ENCODE results near the gene IRS4.
A peak's percentile ranks its signal among the peaks of the same experiment; 100 is the strongest.

Gene IRS4

DNA sequence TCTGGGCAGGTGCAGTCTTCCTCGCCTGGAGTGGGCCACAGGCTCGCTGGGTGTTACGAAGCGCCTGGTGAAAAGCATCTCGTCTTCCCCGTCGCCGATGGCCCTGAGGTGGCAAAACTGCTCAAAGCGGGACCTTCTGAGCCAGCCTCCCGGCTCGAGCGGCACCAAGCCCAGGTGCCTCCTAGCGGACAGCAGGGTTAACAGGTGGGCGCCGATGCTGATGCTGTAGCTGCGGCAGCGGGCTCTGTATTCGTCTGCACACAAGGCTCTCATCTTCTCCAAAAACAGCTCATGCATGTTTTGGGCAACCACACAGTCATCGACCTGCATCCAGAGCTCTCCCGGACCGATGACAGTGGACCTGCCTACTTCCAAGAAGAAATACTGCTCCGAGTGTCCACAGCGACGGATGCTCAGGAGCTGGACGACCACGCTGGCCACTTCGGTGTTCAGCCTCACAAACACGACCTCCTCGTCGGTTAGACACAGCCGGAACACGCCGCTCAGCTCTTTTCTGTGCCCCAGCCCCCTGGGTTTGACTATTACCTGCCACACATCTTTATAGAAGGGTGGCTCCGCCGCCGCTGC lies 1.2 kb downstream of the IRS4 start (continued):
- TF ChIP-seq, protein P1, sequence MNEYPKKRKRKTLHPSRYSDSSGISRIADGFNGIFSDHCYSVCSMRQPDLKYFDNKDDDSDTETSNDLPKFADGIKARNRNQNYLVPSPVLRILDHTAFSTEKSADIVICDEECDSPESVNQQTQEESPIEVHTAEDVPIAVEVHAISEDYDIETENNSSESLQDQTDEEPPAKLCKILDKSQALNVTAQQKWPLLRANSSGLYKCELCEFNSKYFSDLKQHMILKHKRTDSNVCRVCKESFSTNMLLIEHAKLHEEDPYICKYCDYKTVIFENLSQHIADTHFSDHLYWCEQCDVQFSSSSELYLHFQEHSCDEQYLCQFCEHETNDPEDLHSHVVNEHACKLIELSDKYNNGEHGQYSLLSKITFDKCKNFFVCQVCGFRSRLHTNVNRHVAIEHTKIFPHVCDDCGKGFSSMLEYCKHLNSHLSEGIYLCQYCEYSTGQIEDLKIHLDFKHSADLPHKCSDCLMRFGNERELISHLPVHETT (tag by site-specific recombination; IDR thresholded peaks at IDR 0.05), result no peak
- TF ChIP-seq ZBTB17 (tag by site-specific recombination; IDR thresholded peaks at IDR 0.05) (peak; percentile 47; the same call in 1 of the 2 replicates), SCRT2 (tag by site-specific recombination; IDR thresholded peaks at IDR 0.05) (peak; percentile 95), SCRT1 (tag by site-specific recombination; IDR thresholded peaks at IDR 0.05; ENCODE audit: borderline replicate concordance) (peak; percentile 19; the same call in 1 of the 2 replicates)
- TF ChIP-seq, protein P2, sequence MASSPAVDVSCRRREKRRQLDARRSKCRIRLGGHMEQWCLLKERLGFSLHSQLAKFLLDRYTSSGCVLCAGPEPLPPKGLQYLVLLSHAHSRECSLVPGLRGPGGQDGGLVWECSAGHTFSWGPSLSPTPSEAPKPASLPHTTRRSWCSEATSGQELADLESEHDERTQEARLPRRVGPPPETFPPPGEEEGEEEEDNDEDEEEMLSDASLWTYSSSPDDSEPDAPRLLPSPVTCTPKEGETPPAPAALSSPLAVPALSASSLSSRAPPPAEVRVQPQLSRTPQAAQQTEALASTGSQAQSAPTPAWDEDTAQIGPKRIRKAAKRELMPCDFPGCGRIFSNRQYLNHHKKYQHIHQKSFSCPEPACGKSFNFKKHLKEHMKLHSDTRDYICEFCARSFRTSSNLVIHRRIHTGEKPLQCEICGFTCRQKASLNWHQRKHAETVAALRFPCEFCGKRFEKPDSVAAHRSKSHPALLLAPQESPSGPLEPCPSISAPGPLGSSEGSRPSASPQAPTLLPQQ (tag by site-specific recombination; IDR thresholded peaks at IDR 0.05), result no peak
- TF ChIP-seq, protein P3, sequence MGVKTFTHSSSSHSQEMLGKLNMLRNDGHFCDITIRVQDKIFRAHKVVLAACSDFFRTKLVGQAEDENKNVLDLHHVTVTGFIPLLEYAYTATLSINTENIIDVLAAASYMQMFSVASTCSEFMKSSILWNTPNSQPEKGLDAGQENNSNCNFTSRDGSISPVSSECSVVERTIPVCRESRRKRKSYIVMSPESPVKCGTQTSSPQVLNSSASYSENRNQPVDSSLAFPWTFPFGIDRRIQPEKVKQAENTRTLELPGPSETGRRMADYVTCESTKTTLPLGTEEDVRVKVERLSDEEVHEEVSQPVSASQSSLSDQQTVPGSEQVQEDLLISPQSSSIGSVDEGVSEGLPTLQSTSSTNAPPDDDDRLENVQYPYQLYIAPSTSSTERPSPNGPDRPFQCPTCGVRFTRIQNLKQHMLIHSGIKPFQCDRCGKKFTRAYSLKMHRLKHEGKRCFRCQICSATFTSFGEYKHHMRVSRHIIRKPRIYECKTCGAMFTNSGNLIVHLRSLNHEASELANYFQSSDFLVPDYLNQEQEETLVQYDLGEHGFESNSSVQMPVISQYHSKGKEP (tag by site-specific recombination; IDR thresholded peaks at IDR 0.05), result no peak

DNA sequence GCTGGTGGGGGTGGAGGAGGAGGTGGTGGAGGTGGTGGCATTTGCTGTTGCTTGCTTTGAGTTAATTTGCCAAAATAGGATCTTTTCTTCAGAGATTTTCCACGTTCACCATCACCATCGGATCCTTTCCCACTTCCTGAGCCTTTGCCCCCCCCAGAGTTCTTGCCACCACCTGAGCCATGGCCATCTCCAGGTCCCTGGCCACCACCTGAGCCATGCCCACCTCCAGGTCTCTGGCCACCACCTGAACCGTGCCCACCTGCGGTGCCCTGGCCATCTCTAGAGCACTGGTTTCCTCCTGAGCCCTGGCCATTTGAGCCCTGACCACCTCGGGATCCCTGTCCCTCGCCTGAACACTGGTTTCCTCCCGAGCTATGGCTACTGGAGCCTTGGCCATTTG lies 1.9 kb downstream of the IRS4 start:
- ChIA-PET POLR2A (no interaction called here), CTCF (no interaction called here)
- peak overlapping the region; percentile 0; the same call in 1 of the 2 replicates for H3K4me3 ChIP-seq (ENCODE audit: low read depth, low read length)

More for the DNA sequence above, 1.9 kb downstream of the IRS4 start:
- no peaks in the 10 kb centered on the region for H3K9me3 ChIP-seq (ENCODE audit: control insufficient read depth, insufficient read depth, low read depth, low read length)
- H3K4me1 ChIP-seq (ENCODE audit: control insufficient read depth, insufficient read depth, low read length), result no peaks in the 10 kb centered on the region
- peaks cover 10 to 50% of the 10 kb centered on the region in 2 experiments; a peak in 2 of 3 replicates for H3K36me3 ChIP-seq (ENCODE audit: control insufficient read depth in 2 of 2, insufficient read depth in 1 of 2, low read length in 2 of 2)
- H3K27ac ChIP-seq (ENCODE audit: extremely low read depth, low read depth, low read length), result peak overlapping the region; percentile 90
- TF ChIP-seq ZNF16 (tag by site-specific recombination; IDR thresholded peaks at IDR 0.05; ENCODE audit: low read depth) (no peak), ZNF221 (tag by site-specific recombination; IDR thresholded peaks at IDR 0.05; ENCODE audit: borderline replicate concordance) (no peak), ZBTB17 (tag by site-specific recombination; IDR thresholded peaks at IDR 0.05) (no peak), ZNF624 (tag by site-specific recombination; IDR thresholded peaks at IDR 0.05) (no peak), ZSCAN16 (tag by site-specific recombination; IDR thresholded peaks at IDR 0.05) (no peak), ZNF341 (tag by site-specific recombination; IDR thresholded peaks at IDR 0.05; ENCODE audit: low read depth) (no peak), OVOL3 (tag by site-specific recombination; IDR thresholded peaks at IDR 0.05) (no peak), ZNF664 (tag by site-specific recombination; IDR thresholded peaks at IDR 0.05) (no peak)
- TF ChIP-seq, protein P4, sequence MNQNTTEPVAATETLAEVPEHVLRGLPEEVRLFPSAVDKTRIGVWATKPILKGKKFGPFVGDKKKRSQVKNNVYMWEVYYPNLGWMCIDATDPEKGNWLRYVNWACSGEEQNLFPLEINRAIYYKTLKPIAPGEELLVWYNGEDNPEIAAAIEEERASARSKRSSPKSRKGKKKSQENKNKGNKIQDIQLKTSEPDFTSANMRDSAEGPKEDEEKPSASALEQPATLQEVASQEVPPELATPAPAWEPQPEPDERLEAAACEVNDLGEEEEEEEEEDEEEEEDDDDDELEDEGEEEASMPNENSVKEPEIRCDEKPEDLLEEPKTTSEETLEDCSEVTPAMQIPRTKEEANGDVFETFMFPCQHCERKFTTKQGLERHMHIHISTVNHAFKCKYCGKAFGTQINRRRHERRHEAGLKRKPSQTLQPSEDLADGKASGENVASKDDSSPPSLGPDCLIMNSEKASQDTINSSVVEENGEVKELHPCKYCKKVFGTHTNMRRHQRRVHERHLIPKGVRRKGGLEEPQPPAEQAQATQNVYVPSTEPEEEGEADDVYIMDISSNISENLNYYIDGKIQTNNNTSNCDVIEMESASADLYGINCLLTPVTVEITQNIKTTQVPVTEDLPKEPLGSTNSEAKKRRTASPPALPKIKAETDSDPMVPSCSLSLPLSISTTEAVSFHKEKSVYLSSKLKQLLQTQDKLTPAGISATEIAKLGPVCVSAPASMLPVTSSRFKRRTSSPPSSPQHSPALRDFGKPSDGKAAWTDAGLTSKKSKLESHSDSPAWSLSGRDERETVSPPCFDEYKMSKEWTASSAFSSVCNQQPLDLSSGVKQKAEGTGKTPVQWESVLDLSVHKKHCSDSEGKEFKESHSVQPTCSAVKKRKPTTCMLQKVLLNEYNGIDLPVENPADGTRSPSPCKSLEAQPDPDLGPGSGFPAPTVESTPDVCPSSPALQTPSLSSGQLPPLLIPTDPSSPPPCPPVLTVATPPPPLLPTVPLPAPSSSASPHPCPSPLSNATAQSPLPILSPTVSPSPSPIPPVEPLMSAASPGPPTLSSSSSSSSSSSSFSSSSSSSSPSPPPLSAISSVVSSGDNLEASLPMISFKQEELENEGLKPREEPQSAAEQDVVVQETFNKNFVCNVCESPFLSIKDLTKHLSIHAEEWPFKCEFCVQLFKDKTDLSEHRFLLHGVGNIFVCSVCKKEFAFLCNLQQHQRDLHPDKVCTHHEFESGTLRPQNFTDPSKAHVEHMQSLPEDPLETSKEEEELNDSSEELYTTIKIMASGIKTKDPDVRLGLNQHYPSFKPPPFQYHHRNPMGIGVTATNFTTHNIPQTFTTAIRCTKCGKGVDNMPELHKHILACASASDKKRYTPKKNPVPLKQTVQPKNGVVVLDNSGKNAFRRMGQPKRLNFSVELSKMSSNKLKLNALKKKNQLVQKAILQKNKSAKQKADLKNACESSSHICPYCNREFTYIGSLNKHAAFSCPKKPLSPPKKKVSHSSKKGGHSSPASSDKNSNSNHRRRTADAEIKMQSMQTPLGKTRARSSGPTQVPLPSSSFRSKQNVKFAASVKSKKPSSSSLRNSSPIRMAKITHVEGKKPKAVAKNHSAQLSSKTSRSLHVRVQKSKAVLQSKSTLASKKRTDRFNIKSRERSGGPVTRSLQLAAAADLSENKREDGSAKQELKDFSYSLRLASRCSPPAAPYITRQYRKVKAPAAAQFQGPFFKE (tag by site-specific recombination; IDR thresholded peaks at IDR 0.05; ENCODE audit: borderline replicate concordance), result no peak
- TF ChIP-seq, protein P5, sequence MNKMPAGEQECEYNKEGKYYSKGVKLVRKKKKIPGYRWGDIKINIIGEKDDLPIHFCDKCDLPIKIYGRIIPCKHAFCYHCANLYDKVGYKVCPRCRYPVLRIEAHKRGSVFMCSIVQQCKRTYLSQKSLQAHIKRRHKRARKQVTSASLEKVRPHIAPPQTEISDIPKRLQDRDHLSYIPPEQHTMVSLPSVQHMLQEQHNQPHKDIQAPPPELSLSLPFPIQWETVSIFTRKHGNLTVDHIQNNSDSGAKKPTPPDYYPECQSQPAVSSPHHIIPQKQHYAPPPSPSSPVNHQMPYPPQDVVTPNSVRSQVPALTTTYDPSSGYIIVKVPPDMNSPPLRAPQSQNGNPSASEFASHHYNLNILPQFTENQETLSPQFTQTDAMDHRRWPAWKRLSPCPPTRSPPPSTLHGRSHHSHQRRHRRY (tag by site-specific recombination; IDR thresholded peaks at IDR 0.05), result no peak
- TF ChIP-seq, protein P6, sequence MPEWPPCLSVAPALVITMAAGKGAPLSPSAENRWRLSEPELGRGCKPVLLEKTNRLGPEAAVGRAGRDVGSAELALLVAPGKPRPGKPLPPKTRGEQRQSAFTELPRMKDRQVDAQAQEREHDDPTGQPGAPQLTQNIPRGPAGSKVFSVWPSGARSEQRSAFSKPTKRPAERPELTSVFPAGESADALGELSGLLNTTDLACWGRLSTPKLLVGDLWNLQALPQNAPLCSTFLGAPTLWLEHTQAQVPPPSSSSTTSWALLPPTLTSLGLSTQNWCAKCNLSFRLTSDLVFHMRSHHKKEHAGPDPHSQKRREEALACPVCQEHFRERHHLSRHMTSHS (tag by site-specific recombination; IDR thresholded peaks at IDR 0.05), result no peak
- TF ChIP-seq, protein P7, sequence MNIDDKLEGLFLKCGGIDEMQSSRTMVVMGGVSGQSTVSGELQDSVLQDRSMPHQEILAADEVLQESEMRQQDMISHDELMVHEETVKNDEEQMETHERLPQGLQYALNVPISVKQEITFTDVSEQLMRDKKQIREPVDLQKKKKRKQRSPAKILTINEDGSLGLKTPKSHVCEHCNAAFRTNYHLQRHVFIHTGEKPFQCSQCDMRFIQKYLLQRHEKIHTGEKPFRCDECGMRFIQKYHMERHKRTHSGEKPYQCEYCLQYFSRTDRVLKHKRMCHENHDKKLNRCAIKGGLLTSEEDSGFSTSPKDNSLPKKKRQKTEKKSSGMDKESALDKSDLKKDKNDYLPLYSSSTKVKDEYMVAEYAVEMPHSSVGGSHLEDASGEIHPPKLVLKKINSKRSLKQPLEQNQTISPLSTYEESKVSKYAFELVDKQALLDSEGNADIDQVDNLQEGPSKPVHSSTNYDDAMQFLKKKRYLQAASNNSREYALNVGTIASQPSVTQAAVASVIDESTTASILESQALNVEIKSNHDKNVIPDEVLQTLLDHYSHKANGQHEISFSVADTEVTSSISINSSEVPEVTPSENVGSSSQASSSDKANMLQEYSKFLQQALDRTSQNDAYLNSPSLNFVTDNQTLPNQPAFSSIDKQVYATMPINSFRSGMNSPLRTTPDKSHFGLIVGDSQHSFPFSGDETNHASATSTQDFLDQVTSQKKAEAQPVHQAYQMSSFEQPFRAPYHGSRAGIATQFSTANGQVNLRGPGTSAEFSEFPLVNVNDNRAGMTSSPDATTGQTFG (tag by site-specific recombination; IDR thresholded peaks at IDR 0.05; ENCODE audit: borderline replicate concordance), result no peak
- TF ChIP-seq, protein P8, sequence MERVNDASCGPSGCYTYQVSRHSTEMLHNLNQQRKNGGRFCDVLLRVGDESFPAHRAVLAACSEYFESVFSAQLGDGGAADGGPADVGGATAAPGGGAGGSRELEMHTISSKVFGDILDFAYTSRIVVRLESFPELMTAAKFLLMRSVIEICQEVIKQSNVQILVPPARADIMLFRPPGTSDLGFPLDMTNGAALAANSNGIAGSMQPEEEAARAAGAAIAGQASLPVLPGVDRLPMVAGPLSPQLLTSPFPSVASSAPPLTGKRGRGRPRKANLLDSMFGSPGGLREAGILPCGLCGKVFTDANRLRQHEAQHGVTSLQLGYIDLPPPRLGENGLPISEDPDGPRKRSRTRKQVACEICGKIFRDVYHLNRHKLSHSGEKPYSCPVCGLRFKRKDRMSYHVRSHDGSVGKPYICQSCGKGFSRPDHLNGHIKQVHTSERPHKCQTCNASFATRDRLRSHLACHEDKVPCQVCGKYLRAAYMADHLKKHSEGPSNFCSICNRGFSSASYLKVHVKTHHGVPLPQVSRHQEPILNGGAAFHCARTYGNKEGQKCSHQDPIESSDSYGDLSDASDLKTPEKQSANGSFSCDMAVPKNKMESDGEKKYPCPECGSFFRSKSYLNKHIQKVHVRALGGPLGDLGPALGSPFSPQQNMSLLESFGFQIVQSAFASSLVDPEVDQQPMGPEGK (tag by site-specific recombination; IDR thresholded peaks at IDR 0.05), result no peak
